ENCODE results near the gene NDUFA5.

- TF ChIP-seq CTCF (IDR thresholded peaks at IDR 0.05) (no peak), POLR2A (IDR thresholded peaks at IDR 0.05; ENCODE audit: low read depth) (no peak)
Observed at GRCh38 chr7:123538897-123539296, 18.7 kb downstream of the NDUFA5 start.
